WTC11 (cell line): Measurements from ENCODE around the gene SMIM13. TPM values are rescaled to one million over a fixed set of nuclear protein-coding genes. Genes with fewer than 3 reads are reported as not detected.

ENCODE experiments used
- ATAC-seq: fragments of 200-7000 bp; cut with Tn5 transposase; 2 replicates; pipeline ENCODE4 v1.10.0; 2021; ENCODE audit warnings: mild to moderate bottlenecking, moderate library complexity
- CTCF ChIA-PET: fragments of 300-600 bp; sonication (Branson Sonifier 250); formaldehyde crosslinking; loops from one replicate; lab custom pipeline; 2021; ENCODE audit warnings: antibody characterized with exemption; lab: Charles Lee
- POLR2A ChIA-PET: fragments of 350-600 bp; sonication (Branson Sonifier 250); formaldehyde crosslinking; loops from one replicate; lab custom pipeline; 2021; ENCODE audit warnings: antibody characterized with exemption; lab: Charles Lee
- DNase-seq: peaks from one replicate; pipeline ENCODE4 v3.0.0; 2021; ENCODE audit warnings: low spot score
- H3K27ac Mint-ChIP-seq: 2 replicates; pipeline ENCODE4 v1.8.0; 2021; ENCODE audit warnings: mixed read lengths
- H3K27me3 Mint-ChIP-seq: 2 replicates; pipeline ENCODE4 v1.8.0; 2021; ENCODE audit warnings: low read depth, mild to moderate bottlenecking, moderate library complexity, mixed read lengths
- H3K36me3 Mint-ChIP-seq: 2 replicates; pipeline ENCODE4 v1.8.0; 2021; ENCODE audit warnings: mixed read lengths
- H3K4me1 Mint-ChIP-seq: 2 replicates; pipeline ENCODE4 v1.8.0; 2022; ENCODE audit warnings: mixed read lengths
- H3K4me3 Mint-ChIP-seq: 2 replicates; pipeline ENCODE4 v1.8.0; 2021; ENCODE audit warnings: mild to moderate bottlenecking, moderate library complexity, mixed read lengths
- H3K9me3 Mint-ChIP-seq: 2 replicates; pipeline ENCODE4 v1.8.0; 2021; ENCODE audit warnings: mixed read lengths
- ATF1 ChIP-seq: sonication (generic); formaldehyde crosslinking; IDR thresholded peaks from 2 replicates; pipeline ENCODE4 v1.8.1; 2023; ENCODE audit warnings: mild to moderate bottlenecking, moderate library complexity, missing genetic modification reagents
- FOXK1 ChIP-seq: sonication (generic); formaldehyde crosslinking; IDR thresholded peaks from 2 replicates; pipeline ENCODE4 v1.8.0; 2022; ENCODE audit warnings: mild to moderate bottlenecking, moderate library complexity, missing genetic modification reagents
- FOXP1 ChIP-seq: sonication (generic); formaldehyde crosslinking; IDR thresholded peaks from 2 replicates; pipeline ENCODE4 v1.8.0; 2022; ENCODE audit warnings: missing genetic modification reagents, mild to moderate bottlenecking, moderate library complexity, borderline replicate concordance
- GTF2I ChIP-seq: fragments of 250-450 bp; sonication (Bioruptor Pico); conservative IDR thresholded peaks from 2 replicates; pipeline ENCODE4 v1.4.0; 2021; ENCODE audit warnings: mild to moderate bottlenecking
- JAZF1 ChIP-seq: fragments of 250-450 bp; sonication (Bioruptor Pico); IDR thresholded peaks from 2 replicates; pipeline ENCODE4 v1.9.0; 2021; ENCODE audit warnings: moderate library complexity, mild to moderate bottlenecking, inconsistent platforms
- KAT7 ChIP-seq: sonication (generic); formaldehyde crosslinking; IDR thresholded peaks from 2 replicates; pipeline ENCODE4 v1.8.1; 2023; ENCODE audit warnings: missing genetic modification reagents, mild to moderate bottlenecking, borderline replicate concordance
- MXD4 ChIP-seq: fragments of 250-450 bp; sonication (Bioruptor Pico); IDR thresholded peaks from 2 replicates; pipeline ENCODE4 v1.8.0; 2021; ENCODE audit warnings: mild to moderate bottlenecking, moderate library complexity, borderline replicate concordance
- NFE2L1 ChIP-seq: sonication (generic); formaldehyde crosslinking; IDR thresholded peaks from 2 replicates; pipeline ENCODE4 v1.8.1; 2023; ENCODE audit warnings: missing genetic modification reagents
- NR1H2 ChIP-seq: sonication (generic); formaldehyde crosslinking; IDR thresholded peaks from 2 replicates; pipeline ENCODE4 v1.9.0; 2021; ENCODE audit warnings: mild to moderate bottlenecking, moderate library complexity, missing genetic modification reagents
- ZBTB21 ChIP-seq: sonication (generic); formaldehyde crosslinking; IDR thresholded peaks from 2 replicates; pipeline ENCODE4 v1.8.1; 2023; ENCODE audit warnings: mild to moderate bottlenecking, missing genetic modification reagents, borderline replicate concordance
- ZNF219 ChIP-seq: sonication (generic); formaldehyde crosslinking; IDR thresholded peaks from 2 replicates; pipeline ENCODE4 v1.8.0; 2023; ENCODE audit warnings: missing genetic modification reagents, mild to moderate bottlenecking, borderline replicate concordance
- ZNF671 ChIP-seq: fragments of 250-450 bp; sonication (Bioruptor Pico); IDR thresholded peaks from 2 replicates; pipeline ENCODE4 v1.8.0; 2021; ENCODE audit warnings: mild to moderate bottlenecking
- total RNA-seq: library from RNA; stranded (reverse); gene quantifications from 3 replicates; pipeline ENCODE4 v1.2.3, GENCODE V29; 2021
- TF ChIP-seq, protein P1 (sequence below): sonication (generic); formaldehyde crosslinking; IDR thresholded peaks from 2 replicates; pipeline ENCODE4 v1.8.1; 2023; ENCODE audit warnings: mild to moderate bottlenecking, moderate library complexity, missing genetic modification reagents
- TF ChIP-seq, protein P2 (sequence below): sonication (generic); formaldehyde crosslinking; IDR thresholded peaks from 2 replicates; pipeline ENCODE4 v1.8.1; 2022; ENCODE audit warnings: low read depth, missing genetic modification reagents, borderline replicate concordance
- TF ChIP-seq, protein P3 (sequence below): sonication (generic); formaldehyde crosslinking; IDR thresholded peaks from 2 replicates; pipeline ENCODE4 v1.8.0; 2022; ENCODE audit warnings: mild to moderate bottlenecking, missing genetic modification reagents
- TF ChIP-seq, protein P4 (sequence below): fragments of 250-450 bp; sonication (Bioruptor Pico); IDR thresholded peaks from 2 replicates; pipeline ENCODE4 v1.9.0; 2021; ENCODE audit warnings: mild to moderate bottlenecking
- TF ChIP-seq, protein P5 (sequence below): fragments of 250-450 bp; sonication (Bioruptor Pico); IDR thresholded peaks from 2 replicates; pipeline ENCODE4 v1.9.0; 2021; ENCODE audit warnings: mild to moderate bottlenecking, borderline replicate concordance
- TF ChIP-seq, protein P6 (sequence below): fragments of 250-450 bp; sonication (Bioruptor Pico); conservative IDR thresholded peaks from 2 replicates; pipeline ENCODE4 v1.9.0; 2021; ENCODE audit warnings: mild to moderate bottlenecking
- TF ChIP-seq, protein P7 (sequence below): sonication (generic); formaldehyde crosslinking; IDR thresholded peaks from 2 replicates; pipeline ENCODE4 v1.8.0; 2022; ENCODE audit warnings: mild to moderate bottlenecking, missing genetic modification reagents
- TF ChIP-seq, protein P8 (sequence below): sonication (generic); formaldehyde crosslinking; IDR thresholded peaks from 2 replicates; pipeline ENCODE4 v1.8.0; 2023; ENCODE audit warnings: mild to moderate bottlenecking, missing genetic modification reagents

The SMIM13 gene
- total RNA-seq, 1 experiment from 2014 or later: 9.7 TPM

DNA sequence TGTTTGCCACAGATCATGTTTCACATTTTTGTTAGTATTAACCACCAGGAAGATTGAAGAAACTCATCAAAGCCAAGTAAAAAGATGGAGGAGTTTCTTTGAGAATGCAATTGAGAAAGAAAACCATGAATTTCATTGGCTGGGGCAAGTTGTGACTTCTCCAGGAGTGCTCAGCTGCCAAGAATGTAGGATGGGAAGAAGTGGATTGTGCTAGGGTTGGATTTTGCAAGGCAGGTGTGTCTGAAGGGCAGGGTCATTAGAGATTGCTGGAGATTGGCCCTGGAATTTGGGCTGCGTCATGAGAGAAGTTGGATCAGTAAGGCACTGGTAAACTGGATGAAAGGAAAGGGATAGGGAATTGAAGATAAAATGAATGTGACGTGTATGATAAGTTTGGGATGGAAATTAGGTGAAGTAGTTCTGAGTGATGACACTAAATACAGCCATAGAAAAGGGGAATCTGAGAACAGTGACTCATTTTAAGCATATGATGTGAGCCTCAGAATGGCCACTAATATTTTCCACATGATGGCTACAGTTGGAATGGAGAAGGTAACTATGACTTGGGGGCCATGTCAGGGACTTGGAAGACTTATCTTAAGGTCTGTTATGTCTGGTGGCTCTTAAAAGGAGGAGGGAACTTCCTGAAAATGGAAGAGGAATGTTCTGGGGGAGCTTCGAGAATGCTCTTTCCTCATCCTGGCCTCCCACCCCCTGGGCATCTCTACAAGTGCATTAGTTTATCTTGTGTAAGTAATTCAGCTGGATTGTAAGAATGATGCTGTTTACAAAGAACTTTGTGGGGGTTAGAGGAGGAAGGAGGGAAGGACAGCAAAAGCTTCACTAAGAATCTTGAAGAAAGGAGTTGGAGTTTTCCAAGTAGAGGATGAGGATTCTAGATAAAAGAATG lies 45.7 kb downstream of the SMIM13 start:
- Mint-ChIP-seq H3K36me3 (peaks cover 12% of the 10 kb centered on the region), H3K27ac (no peak overlapping the region; the same call in 1 of the 2 replicates), H3K4me1 (peaks cover 27% of the 10 kb centered on the region), H3K27me3 (no peaks in the 10 kb centered on the region), H3K4me3 (no peak overlapping the region), H3K9me3 (peaks cover 3% of the 10 kb centered on the region; the same call in 1 of the 2 replicates)
- DNase-seq: no peak
- ATAC-seq: peak; percentile 30; the same call in 1 of the 2 replicates
- TF ChIP-seq FOXK1 (CRISPR knock-in tag): no peak
- no peak for TF ChIP-seq ZNF219 (CRISPR knock-in tag)
- no peak for TF ChIP-seq ZNF671
- TF ChIP-seq, protein P1, sequence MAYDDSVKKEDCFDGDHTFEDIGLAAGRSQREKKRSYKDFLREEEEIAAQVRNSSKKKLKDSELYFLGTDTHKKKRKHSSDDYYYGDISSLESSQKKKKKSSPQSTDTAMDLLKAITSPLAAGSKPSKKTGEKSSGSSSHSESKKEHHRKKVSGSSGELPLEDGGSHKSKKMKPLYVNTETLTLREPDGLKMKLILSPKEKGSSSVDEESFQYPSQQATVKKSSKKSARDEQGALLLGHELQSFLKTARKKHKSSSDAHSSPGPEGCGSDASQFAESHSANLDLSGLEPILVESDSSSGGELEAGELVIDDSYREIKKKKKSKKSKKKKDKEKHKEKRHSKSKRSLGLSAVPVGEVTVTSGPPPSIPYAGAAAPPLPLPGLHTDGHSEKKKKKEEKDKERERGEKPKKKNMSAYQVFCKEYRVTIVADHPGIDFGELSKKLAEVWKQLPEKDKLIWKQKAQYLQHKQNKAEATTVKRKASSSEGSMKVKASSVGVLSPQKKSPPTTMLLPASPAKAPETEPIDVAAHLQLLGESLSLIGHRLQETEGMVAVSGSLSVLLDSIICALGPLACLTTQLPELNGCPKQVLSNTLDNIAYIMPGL (CRISPR knock-in tag): no peak
- TF ChIP-seq, protein P2, sequence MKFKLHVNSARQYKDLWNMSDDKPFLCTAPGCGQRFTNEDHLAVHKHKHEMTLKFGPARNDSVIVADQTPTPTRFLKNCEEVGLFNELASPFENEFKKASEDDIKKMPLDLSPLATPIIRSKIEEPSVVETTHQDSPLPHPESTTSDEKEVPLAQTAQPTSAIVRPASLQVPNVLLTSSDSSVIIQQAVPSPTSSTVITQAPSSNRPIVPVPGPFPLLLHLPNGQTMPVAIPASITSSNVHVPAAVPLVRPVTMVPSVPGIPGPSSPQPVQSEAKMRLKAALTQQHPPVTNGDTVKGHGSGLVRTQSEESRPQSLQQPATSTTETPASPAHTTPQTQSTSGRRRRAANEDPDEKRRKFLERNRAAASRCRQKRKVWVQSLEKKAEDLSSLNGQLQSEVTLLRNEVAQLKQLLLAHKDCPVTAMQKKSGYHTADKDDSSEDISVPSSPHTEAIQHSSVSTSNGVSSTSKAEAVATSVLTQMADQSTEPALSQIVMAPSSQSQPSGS (CRISPR knock-in tag): no peak
- TF ChIP-seq, protein P3, sequence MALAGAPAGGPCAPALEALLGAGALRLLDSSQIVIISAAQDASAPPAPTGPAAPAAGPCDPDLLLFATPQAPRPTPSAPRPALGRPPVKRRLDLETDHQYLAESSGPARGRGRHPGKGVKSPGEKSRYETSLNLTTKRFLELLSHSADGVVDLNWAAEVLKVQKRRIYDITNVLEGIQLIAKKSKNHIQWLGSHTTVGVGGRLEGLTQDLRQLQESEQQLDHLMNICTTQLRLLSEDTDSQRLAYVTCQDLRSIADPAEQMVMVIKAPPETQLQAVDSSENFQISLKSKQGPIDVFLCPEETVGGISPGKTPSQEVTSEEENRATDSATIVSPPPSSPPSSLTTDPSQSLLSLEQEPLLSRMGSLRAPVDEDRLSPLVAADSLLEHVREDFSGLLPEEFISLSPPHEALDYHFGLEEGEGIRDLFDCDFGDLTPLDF (CRISPR knock-in tag): no peak
- TF ChIP-seq ATF1 (CRISPR knock-in tag): no peak
- no peak for TF ChIP-seq MXD4 (CRISPR knock-in tag)
- TF ChIP-seq, protein P4, sequence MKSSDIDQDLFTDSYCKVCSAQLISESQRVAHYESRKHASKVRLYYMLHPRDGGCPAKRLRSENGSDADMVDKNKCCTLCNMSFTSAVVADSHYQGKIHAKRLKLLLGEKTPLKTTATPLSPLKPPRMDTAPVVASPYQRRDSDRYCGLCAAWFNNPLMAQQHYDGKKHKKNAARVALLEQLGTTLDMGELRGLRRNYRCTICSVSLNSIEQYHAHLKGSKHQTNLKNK (CRISPR knock-in tag): no peak
- TF ChIP-seq JAZF1: no peak
- TF ChIP-seq GTF2I (CRISPR knock-in tag): no peak
- TF ChIP-seq NR1H2 (CRISPR knock-in tag): no peak
- TF ChIP-seq, protein P5, sequence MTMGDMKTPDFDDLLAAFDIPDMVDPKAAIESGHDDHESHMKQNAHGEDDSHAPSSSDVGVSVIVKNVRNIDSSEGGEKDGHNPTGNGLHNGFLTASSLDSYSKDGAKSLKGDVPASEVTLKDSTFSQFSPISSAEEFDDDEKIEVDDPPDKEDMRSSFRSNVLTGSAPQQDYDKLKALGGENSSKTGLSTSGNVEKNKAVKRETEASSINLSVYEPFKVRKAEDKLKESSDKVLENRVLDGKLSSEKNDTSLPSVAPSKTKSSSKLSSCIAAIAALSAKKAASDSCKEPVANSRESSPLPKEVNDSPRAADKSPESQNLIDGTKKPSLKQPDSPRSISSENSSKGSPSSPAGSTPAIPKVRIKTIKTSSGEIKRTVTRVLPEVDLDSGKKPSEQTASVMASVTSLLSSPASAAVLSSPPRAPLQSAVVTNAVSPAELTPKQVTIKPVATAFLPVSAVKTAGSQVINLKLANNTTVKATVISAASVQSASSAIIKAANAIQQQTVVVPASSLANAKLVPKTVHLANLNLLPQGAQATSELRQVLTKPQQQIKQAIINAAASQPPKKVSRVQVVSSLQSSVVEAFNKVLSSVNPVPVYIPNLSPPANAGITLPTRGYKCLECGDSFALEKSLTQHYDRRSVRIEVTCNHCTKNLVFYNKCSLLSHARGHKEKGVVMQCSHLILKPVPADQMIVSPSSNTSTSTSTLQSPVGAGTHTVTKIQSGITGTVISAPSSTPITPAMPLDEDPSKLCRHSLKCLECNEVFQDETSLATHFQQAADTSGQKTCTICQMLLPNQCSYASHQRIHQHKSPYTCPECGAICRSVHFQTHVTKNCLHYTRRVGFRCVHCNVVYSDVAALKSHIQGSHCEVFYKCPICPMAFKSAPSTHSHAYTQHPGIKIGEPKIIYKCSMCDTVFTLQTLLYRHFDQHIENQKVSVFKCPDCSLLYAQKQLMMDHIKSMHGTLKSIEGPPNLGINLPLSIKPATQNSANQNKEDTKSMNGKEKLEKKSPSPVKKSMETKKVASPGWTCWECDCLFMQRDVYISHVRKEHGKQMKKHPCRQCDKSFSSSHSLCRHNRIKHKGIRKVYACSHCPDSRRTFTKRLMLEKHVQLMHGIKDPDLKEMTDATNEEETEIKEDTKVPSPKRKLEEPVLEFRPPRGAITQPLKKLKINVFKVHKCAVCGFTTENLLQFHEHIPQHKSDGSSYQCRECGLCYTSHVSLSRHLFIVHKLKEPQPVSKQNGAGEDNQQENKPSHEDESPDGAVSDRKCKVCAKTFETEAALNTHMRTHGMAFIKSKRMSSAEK: no peak
- TF ChIP-seq, protein P6, sequence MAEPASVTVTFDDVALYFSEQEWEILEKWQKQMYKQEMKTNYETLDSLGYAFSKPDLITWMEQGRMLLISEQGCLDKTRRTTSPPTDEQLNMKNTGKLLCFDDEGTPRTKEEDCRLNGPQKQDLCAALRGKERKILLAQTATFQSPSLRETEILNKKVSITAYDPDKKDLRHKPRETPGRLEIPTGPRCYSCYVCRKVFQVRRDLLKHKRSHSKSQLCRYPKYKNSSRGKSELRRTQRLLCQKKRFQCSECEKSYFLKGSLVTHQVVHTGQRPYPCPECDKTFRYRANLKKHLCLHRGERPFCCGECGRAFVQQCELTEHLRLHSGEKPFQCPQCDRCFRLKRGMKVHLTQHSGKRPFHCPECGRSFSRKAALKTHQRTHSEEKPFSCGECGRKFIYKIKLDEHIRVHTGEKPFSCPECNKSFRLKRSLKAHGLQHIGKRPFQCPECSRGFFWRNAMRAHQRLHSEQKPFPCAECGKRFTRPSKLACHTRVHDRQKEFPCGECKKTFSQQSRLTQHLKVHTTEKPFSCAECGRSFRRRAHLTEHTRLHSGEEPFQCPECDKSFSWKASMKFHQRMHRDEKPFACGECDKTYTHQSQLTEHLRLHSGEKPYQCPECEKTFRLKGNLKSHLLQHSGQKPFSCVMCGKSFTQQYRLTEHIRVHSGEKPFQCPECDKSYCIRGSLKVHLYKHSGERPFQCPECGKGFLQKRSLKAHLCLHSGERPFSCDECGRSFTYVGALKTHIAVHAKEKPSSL (CRISPR knock-in tag): no peak
- TF ChIP-seq, protein P7, sequence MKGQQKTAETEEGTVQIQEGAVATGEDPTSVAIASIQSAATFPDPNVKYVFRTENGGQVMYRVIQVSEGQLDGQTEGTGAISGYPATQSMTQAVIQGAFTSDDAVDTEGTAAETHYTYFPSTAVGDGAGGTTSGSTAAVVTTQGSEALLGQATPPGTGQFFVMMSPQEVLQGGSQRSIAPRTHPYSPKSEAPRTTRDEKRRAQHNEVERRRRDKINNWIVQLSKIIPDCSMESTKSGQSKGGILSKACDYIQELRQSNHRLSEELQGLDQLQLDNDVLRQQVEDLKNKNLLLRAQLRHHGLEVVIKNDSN (CRISPR knock-in tag): no peak
- no peak for TF ChIP-seq FOXP1 (CRISPR knock-in tag)
- no peak for TF ChIP-seq KAT7 (CRISPR knock-in tag)
- TF ChIP-seq NFE2L1 (CRISPR knock-in tag): no peak
- TF ChIP-seq ZBTB21 (CRISPR knock-in tag): no peak
- TF ChIP-seq, protein P8, sequence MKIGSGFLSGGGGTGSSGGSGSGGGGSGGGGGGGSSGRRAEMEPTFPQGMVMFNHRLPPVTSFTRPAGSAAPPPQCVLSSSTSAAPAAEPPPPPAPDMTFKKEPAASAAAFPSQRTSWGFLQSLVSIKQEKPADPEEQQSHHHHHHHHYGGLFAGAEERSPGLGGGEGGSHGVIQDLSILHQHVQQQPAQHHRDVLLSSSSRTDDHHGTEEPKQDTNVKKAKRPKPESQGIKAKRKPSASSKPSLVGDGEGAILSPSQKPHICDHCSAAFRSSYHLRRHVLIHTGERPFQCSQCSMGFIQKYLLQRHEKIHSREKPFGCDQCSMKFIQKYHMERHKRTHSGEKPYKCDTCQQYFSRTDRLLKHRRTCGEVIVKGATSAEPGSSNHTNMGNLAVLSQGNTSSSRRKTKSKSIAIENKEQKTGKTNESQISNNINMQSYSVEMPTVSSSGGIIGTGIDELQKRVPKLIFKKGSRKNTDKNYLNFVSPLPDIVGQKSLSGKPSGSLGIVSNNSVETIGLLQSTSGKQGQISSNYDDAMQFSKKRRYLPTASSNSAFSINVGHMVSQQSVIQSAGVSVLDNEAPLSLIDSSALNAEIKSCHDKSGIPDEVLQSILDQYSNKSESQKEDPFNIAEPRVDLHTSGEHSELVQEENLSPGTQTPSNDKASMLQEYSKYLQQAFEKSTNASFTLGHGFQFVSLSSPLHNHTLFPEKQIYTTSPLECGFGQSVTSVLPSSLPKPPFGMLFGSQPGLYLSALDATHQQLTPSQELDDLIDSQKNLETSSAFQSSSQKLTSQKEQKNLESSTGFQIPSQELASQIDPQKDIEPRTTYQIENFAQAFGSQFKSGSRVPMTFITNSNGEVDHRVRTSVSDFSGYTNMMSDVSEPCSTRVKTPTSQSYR (CRISPR knock-in tag): no peak
- CTCF ChIA-PET: no interaction called here
- POLR2A ChIA-PET: no interaction called here
